ENCODE results near the gene AJM1. TPM values are rescaled to one million over a fixed set of nuclear protein-coding genes. Genes with fewer than 3 reads are reported as not detected.

AJM1 gene
- total RNA-seq, 1 experiment from 2014 or later: 1.8 TPM

GRCh38 chr9:136825295-136826187 lies 16.7 kb upstream of the AJM1 start:
- no peaks in the 10 kb centered on the region for H3K9me3 Mint-ChIP-seq
- Histone ChIP-seq H3K56ac (ENCODE audit: insufficient read length, low read depth, low read length) (no peak overlapping the region), H2BK5ac (ENCODE audit: insufficient read length, low read length) (no peak overlapping the region), H3K27me3 (ENCODE audit: insufficient read depth, low read length) (no peaks in the 10 kb centered on the region), H2AFZ (ENCODE audit: low read length) (no peak overlapping the region), H3K18ac (ENCODE audit: insufficient read length, low read depth, low read length) (no peak overlapping the region), H3K14ac (ENCODE audit: insufficient read depth, low read length) (no peak overlapping the region), H3T11ph (ENCODE audit: low read length) (no peak overlapping the region), H3K4me2 (ENCODE audit: insufficient read depth, insufficient read length, low read length) (no peak overlapping the region), H3K4me1 (ENCODE audit: insufficient read depth, low read length) (peaks cover 3% of the 10 kb centered on the region), H4K8ac (replicated peaks; ENCODE audit: insufficient read length, low read depth, low read length) (no peak overlapping the region), H4K91ac (ENCODE audit: insufficient read length, low read depth, low read length) (no peak overlapping the region), H3K9me3 (ENCODE audit: control insufficient read depth, low read depth, low read length) (no peaks in the 10 kb centered on the region), H4K5ac (ENCODE audit: insufficient read length, low read depth, low read length) (no peak overlapping the region), H2BK120ac (ENCODE audit: low read depth, low read length, poor library complexity, severe bottlenecking) (no peak overlapping the region), H3K23me2 (ENCODE audit: insufficient read length, low read depth, low read length, poor library complexity, severe bottlenecking) (peaks cover 10% of the 10 kb centered on the region), H3K4ac (ENCODE audit: low read depth, low read length) (no peak overlapping the region), H3K27ac (ENCODE audit: insufficient read length, low read depth, low read length) (no peak overlapping the region), H2BK12ac (ENCODE audit: insufficient read length, low read depth, low read length) (no peak overlapping the region), H3K79me2 (ENCODE audit: insufficient read depth, low read length) (peaks cover 4% of the 10 kb centered on the region; the same call in 1 of the 2 replicates), H2BK20ac (ENCODE audit: low read depth, low read length, poor library complexity, severe bottlenecking) (no peak overlapping the region), H3K9ac (ENCODE audit: extremely low read depth, insufficient read length, low read length) (no peak overlapping the region), H2AK5ac (ENCODE audit: insufficient read length, low read length) (no peak overlapping the region), H3K79me1 (ENCODE audit: insufficient read depth, low read depth, low read length, poor library complexity, severe bottlenecking) (peaks cover 4% of the 10 kb centered on the region), H4K20me1 (ENCODE audit: control insufficient read depth, insufficient read depth, insufficient read length) (no peaks in the 10 kb centered on the region), H2BK15ac (ENCODE audit: low read depth, low read length) (no peak overlapping the region), H3K23ac (ENCODE audit: insufficient read length, low read depth, low read length) (no peak overlapping the region)
- H3K4me1 Mint-ChIP-seq: peaks cover 7 to 20% of the 10 kb centered on the region in 2 experiments
- DNase-seq: no peak
- H3K4me3 Mint-ChIP-seq: no peak overlapping the region
- no peak for TF ChIP-seq CTCF (conservative IDR thresholded peaks at IDR 0.05)
- H3K36me3 Mint-ChIP-seq (ENCODE audit: insufficient read depth in 1 of 3, low read depth in 3 of 3): peaks cover 11 to 42% (median 38%) of the 10 kb centered on the region in 3 experiments; a peak in 6 of 7 replicates
- H3K27ac Mint-ChIP-seq: no peak overlapping the region
- no peaks in the 10 kb centered on the region for H3K27me3 Mint-ChIP-seq (ENCODE audit: low read depth)
- no CpG with 5 or more reads among the region's 44 CpGs for WGBS (ENCODE audit: extremely low coverage, insufficient read length, low lambda C conversion rate)
